H1 (cell line): ENCODE measurements around the gene PRKN.

ENCODE experiments used
- RXRA ChIP-seq: IDR thresholded peaks from 2 replicates; pipeline ENCODE4 v1.6.1; 2011; ENCODE audit warnings: low read depth, mild to moderate bottlenecking, low read length, moderate library complexity; ENCODE audit not compliant: insufficient read depth
- SP1 ChIP-seq: IDR thresholded peaks from 2 replicates; pipeline ENCODE4 v1.6.1; 2011; ENCODE audit warnings: low read depth, low read length
- TF ChIP-seq, protein P1 (sequence below), 3 experiments: IDR thresholded peaks; 1 replicate in 2 of 3; 2 replicates in 1 of 3; pipeline versions ENCODE4 v1.5.1 to v1.6.1; 2011; ENCODE audit warnings: low read length in 3 of 3, mild to moderate bottlenecking in 3 of 3, inconsistent platforms in 2 of 3, low read depth in 1 of 3, moderate library complexity in 1 of 3; ENCODE audit not compliant: insufficient read depth in 1 of 3; ENCODE audit errors: control extremely low read depth in 1 of 3

DNA sequence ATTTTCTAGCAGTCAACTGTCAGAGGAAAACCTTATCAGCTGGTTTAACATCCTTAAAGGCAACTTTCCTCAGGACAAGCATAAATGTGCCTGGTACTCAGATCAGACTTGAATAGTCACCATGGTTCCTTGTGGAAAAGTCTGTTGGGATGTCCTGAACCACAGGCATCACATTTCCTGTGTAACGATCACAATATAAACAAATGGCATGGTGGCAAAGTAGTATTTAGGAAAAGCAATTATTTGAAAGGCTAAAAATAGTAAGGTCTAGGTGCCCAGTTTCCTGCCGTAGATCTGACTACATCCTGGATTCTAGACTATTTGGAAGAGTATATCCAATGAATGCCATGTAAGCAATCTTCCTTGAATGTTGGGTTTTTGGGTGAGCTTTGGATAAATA, 1181.8 kb downstream of the PRKN start:
- no peak for TF ChIP-seq SP1
- TF ChIP-seq, protein P1, sequence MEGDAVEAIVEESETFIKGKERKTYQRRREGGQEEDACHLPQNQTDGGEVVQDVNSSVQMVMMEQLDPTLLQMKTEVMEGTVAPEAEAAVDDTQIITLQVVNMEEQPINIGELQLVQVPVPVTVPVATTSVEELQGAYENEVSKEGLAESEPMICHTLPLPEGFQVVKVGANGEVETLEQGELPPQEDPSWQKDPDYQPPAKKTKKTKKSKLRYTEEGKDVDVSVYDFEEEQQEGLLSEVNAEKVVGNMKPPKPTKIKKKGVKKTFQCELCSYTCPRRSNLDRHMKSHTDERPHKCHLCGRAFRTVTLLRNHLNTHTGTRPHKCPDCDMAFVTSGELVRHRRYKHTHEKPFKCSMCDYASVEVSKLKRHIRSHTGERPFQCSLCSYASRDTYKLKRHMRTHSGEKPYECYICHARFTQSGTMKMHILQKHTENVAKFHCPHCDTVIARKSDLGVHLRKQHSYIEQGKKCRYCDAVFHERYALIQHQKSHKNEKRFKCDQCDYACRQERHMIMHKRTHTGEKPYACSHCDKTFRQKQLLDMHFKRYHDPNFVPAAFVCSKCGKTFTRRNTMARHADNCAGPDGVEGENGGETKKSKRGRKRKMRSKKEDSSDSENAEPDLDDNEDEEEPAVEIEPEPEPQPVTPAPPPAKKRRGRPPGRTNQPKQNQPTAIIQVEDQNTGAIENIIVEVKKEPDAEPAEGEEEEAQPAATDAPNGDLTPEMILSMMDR (IDR thresholded peaks at IDR 0.05; ENCODE audit: control extremely low read depth in 1 of 3, insufficient read depth in 1 of 3, low read depth in 1 of 3, low read length in 3 of 3) = no peak
- TF ChIP-seq RXRA = no peak
